ENCODE measurements around the gene C20orf96.
"Not testable (repeated sequence)": the region's sequence is repeated elsewhere in the genome, so short reads cannot be mapped to it uniquely, and the experiment has no call there.

Gene C20orf96

DNA sequence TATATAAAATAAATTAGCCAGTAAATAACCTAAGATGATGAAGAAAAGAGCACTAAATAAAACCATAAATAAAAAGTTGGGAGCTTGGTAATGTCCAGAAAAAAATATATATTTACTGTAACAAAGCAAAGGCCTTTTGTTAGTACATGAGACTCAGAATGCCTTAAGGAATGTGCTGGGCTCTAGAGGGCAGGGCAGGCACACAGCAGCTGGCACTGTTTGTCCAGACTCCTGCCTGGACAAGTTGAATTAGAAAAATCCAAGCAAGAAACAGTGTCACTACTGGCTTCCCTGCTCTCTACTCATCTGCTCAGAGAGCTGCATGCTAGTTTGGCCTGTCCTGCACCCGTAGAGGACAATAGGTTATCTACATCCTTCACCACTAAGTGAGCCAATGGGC, 54.7 kb downstream of the C20orf96 start:
- DNase-seq, result no peak

DNA sequence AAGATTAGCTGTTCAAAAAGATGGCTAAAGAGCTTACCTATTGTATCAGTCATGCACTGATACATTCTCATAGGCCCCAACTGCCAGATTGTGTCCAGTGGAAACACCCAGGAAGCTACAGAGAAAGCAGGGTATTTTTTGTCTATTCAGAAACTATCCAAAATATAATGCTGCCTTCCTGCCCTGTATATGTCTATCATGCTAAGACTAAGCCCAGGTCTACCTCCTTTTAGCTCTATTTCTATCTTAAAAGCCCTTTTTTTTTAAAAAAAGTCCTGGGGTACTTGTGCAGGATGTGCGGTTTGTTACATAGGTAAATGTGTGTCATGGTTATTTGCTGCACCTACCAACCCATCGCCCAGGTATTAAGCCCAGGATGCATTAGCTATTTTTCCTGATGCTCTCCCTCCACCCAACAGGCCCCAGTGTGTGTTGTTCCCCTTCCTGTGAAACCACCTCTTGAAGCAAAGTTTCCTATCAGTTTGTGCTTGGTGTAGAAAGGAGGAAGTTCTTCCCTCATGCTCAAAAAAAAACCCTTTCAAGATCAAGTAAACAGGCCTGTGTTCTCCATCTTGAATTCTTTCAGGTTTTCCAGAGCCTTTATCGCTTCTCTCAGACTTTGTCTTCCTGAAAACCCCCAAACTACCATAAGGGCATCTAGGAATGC, 63.0 kb downstream of the C20orf96 start:
- no peak for DNase-seq

DNA sequence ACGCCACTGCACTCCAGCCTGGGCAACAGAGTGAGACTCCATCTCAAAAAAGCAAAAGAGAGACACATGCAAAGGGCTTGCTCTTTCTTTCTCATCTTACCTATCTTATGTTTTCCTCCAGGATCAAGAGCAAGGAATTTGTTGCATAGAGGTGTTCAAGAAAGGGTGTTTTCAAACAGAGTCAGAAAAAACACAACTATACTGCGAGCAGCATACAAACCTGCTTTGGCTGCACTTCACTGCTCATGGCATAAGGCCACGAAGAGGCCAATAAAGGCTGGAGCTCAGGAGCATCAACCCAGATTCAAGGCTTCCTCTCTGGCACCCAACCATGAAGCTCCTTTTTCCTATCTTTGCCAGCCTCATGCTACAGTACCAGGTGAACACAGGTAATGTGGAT, 63.6 kb downstream of the C20orf96 start, which contains the start of gene DEFB129:
Gene DEFB129, plus strand, starts transcription at position 301 of the 400 bp plus-strand sequence. Its CDS starts 31 bp downstream, at position 332.
- DNase-seq, result no peak

DNA sequence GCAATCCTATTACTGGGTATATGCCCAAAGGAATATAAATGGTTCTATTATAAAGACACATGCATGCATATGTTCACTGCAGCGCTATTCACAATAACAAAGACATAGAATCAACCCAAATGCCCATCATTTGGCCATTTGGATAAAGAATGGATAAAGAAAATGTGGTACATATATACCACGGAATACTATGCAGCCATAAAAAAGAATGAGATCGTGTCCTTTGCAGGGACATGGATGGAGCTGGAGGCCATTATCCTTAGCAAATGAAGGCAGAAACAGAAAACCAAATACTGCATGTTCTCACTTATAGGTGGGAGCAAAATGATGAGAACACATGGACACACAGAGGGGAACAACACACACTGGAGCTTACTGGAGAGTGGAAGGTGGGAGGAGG, 64.7 kb downstream of the C20orf96 start:
- not testable (repeated sequence) for DNase-seq

DNA sequence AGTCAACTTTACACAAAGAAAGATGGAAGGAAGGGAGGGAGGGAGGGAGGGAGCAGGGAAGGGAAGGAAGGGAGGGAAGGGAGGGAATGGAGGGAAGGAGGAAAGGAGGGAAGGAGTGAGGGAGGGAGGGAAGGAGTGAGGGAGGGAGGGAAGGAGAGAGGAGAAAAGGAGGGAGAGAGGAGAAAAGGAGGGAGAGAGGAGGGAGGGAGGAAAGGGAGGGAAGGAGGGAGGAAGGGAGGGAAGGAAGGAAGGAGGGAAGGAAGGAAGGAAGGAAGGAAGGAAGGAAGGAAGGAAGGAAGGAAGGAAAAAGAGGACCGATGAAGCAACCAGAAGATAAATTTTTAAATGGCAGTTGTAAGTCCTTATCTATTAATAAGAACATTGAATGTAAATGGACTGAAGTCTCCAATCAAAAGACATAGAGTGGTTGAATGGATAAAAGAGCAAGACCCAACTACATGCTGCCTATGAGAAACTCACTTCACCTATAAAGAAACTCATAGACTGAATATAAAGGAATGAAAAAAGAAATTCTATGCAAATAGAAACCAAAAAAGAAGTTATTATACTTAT, 69.2 kb downstream of the C20orf96 start:
- no peak for DNase-seq

Data from right kidney (tissue), 1 donor.